HepG2 (cell line): ENCODE results near the gene EFNA3. TPM values are rescaled to one million over a fixed set of nuclear protein-coding genes. Genes with fewer than 3 reads are reported as not detected.

ENCODE experiments used
- AFF4 ChIP-seq: sonication (generic); formaldehyde crosslinking; IDR thresholded peaks from 2 replicates; pipeline ENCODE4 v1.4.0; 2020; ENCODE audit warnings: missing genetic modification reagents
- ASH2L ChIP-seq: fragments of 300-600, 200-600 bp; sonication (generic); IDR thresholded peaks from 2 replicates; pipeline ENCODE4 v1.7.0; 2017; ENCODE audit warnings: low read depth, mild to moderate bottlenecking, moderate library complexity, mixed read lengths, low read length; ENCODE audit not compliant: insufficient read length
- ATF7 ChIP-seq, 2 experiments: fragments of 450-650 bp in 1 of 2; sonication (generic) in 1 of 2; formaldehyde crosslinking in 1 of 2; IDR thresholded peaks; 2 replicates each; pipeline versions ENCODE4 v1.4.0 to v1.6.1; 2016 to 2020; ENCODE audit warnings: antibody characterized with exemption in 1 of 2, mild to moderate bottlenecking in 1 of 2, missing genetic modification reagents in 1 of 2
- MTA1 ChIP-seq: sonication (generic); formaldehyde crosslinking; IDR thresholded peaks from 2 replicates; pipeline ENCODE4 v1.4.0; 2020; ENCODE audit warnings: missing genetic modification reagents, mild to moderate bottlenecking, borderline replicate concordance
- NCOA2 ChIP-seq: sonication (generic); formaldehyde crosslinking; IDR thresholded peaks from 2 replicates; pipeline ENCODE4 v1.8.0; 2022; ENCODE audit warnings: inconsistent platforms
- POGK ChIP-seq: sonication (generic); formaldehyde crosslinking; conservative IDR thresholded peaks from 2 replicates; pipeline ENCODE4 v1.8.0; 2022; ENCODE audit warnings: mild to moderate bottlenecking, moderate library complexity, missing genetic modification reagents
- TFDP1 ChIP-seq: IDR thresholded peaks from 2 replicates; pipeline ENCODE4 v1.6.1; 2016; ENCODE audit warnings: missing compliant biosample characterization, missing genetic modification reagents, borderline replicate concordance
- USF2 ChIP-seq, 2 experiments: sonication (generic) in 1 of 2; formaldehyde crosslinking in 1 of 2; IDR thresholded peaks; 2 replicates each; pipeline versions ENCODE4 v1.5.1 to v1.6.1; 2011 to 2020; ENCODE audit warnings: borderline replicate concordance in 1 of 2, low read depth in 1 of 2, low read length in 1 of 2, mild to moderate bottlenecking in 1 of 2, missing genetic modification reagents in 1 of 2, moderate library complexity in 1 of 2
- ZBTB43 ChIP-seq: sonication (generic); formaldehyde crosslinking; conservative IDR thresholded peaks from 2 replicates; pipeline ENCODE4 v1.4.0; 2020; ENCODE audit warnings: missing genetic modification reagents
- ZBTB7A ChIP-seq: sonication (generic); formaldehyde crosslinking; IDR thresholded peaks from 2 replicates; pipeline ENCODE4 v1.8.0; 2022; ENCODE audit warnings: mild to moderate bottlenecking, missing genetic modification reagents
- ZNF33B ChIP-seq: sonication (generic); formaldehyde crosslinking; IDR thresholded peaks from 2 replicates; pipeline ENCODE4 v1.5.1; 2020; ENCODE audit warnings: mild to moderate bottlenecking, missing genetic modification reagents
- ZNF432 ChIP-seq: sonication (generic); formaldehyde crosslinking; IDR thresholded peaks from 2 replicates; pipeline ENCODE4 v1.5.0; 2020; ENCODE audit warnings: missing genetic modification reagents, mild to moderate bottlenecking, borderline replicate concordance
- ZNF557 ChIP-seq: sonication (generic); formaldehyde crosslinking; IDR thresholded peaks from 2 replicates; pipeline ENCODE4 v1.4.0; 2020; ENCODE audit warnings: missing genetic modification reagents
- ZNF746 ChIP-seq: sonication (generic); formaldehyde crosslinking; IDR thresholded peaks from 2 replicates; pipeline ENCODE4 v1.8.0; 2022; ENCODE audit warnings: mild to moderate bottlenecking, missing genetic modification reagents
- ZNF776 ChIP-seq: sonication (generic); formaldehyde crosslinking; IDR thresholded peaks from 2 replicates; pipeline ENCODE4 v1.4.0; 2020; ENCODE audit warnings: mild to moderate bottlenecking, missing genetic modification reagents
- ZNF878 ChIP-seq: sonication (generic); formaldehyde crosslinking; IDR thresholded peaks from 2 replicates; pipeline ENCODE4 v1.8.1; 2023; ENCODE audit warnings: mild to moderate bottlenecking, missing genetic modification reagents, moderate library complexity
- polyA plus RNA-seq, 8 experiments: library from polyadenylated mRNA; depleted of rRNA in 3 of 8; stranded (reverse) in 7 of 8; unstranded in 1 of 8; fragments of >200 nt; fragmentation: Illumina TruSeq in 4 of 8; extraction: Trizol in 4 of 8; gene quantifications; 2 replicates each; pipeline versions ENCODE4 v1.2.1 to v1.2.3, GENCODE V29; 2011 to 2016; ENCODE audit warnings: low read depth in 4 of 8, missing spikeins in 1 of 8, mixed read lengths in 1 of 8; ENCODE audit not compliant: insufficient read depth in 1 of 8
- total RNA-seq, 5 experiments: library from RNA; depleted of rRNA; stranded (reverse); fragments of >200 nt; fragmentation: Illumina TruSeq; extraction: Trizol; gene quantifications; 2 replicates each; pipeline ENCODE4 v1.2.3, GENCODE V29; 2016; ENCODE audit warnings: low read depth in 1 of 5

EFNA3 gene
- total and polyA plus RNA-seq, 2 of the 13 experiments (the other 11 are each of a cell fraction or from before 2014, with no cell fraction given): 1.0 to 5.7 TPM

GRCh38 chr1:155080312-155081228 lies 1.9 kb downstream of the EFNA3 start (continued):
- 0 out of 2 replicates have a peak, but pooled peaks have one; percentile 43 for TF ChIP-seq POGK (CRISPR knock-in tag)
- no peak for TF ChIP-seq ZNF432 (CRISPR knock-in tag)
- TF ChIP-seq ZNF776 (CRISPR knock-in tag): 0 out of 2 replicates have a peak, but pooled peaks have one; percentile 31
- TF ChIP-seq ZNF557 (CRISPR knock-in tag): no peak
- TF ChIP-seq ZNF746 (CRISPR knock-in tag): no peak
- peak; percentile 22; the same call in 1 of the 2 replicates for TF ChIP-seq ZNF878 (CRISPR knock-in tag)
- TF ChIP-seq USF2 (IDR thresholded peaks at IDR 0.05; ENCODE audit: low read depth, low read length): peak; percentile 87
- TF ChIP-seq USF2 (CRISPR knock-in tag; IDR thresholded peaks at IDR 0.05; ENCODE audit: borderline replicate concordance): peak; percentile 86; the same call in 1 of the 2 replicates
- 0 out of 2 replicates have a peak, but pooled peaks have one; percentile 22 for TF ChIP-seq TFDP1
- TF ChIP-seq MTA1 (CRISPR knock-in tag): peak; percentile 55; the same call in 1 of the 2 replicates
- no peak for TF ChIP-seq ZNF33B (CRISPR knock-in tag)
- no peak for TF ChIP-seq AFF4 (CRISPR knock-in tag)
- peak; percentile 97 for TF ChIP-seq ZBTB7A (CRISPR knock-in tag)
- TF ChIP-seq ASH2L: no peak
- TF ChIP-seq ZBTB43: no peak
- no peak for TF ChIP-seq NCOA2 (CRISPR knock-in tag)
- no peak for TF ChIP-seq ATF7 (IDR thresholded peaks at IDR 0.05)
- TF ChIP-seq ATF7 (CRISPR knock-in tag; IDR thresholded peaks at IDR 0.05): no peak
